HG03066 (cell line): ENCODE measurements around the gene FBXO5.

Experiments used
- ATAC-seq: cut with Tn5 transposase; IDR thresholded peaks from one replicate; pipeline ENCODE4 v1.9.1; 2021; ENCODE audit warnings: low read depth; ENCODE audit not compliant: unreplicated experiment

FBXO5 gene

DNA sequence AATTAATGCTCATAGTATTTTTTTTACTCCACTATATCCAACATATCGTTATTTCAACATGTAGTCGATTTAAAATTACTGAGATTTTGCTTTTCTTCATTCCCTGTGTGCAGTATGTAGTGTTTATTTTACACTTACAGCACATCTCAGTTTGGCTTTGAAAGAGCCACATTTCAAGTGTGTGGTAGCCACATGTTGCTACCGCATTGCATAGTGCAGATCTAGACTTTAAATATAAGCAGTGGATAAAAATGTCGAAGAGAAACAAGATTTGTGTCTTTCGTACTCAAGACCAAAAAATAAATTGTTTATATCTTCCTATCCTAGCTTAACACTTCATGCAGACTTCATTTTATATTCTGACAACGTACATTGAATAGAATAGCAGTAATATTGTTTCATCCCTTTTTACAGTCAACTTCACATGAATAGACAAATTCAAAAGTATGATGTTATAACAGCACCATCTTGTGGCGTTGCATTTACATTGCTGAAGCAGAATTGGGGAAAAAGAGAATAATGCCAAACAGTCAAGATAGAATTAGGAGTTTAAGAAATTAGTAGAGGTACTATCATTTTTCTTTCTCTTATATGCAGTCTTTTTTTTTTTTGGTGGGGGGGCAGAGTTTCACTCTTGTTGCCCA lies 29.9 kb downstream of the FBXO5 start:
- ATAC-seq: no peak

DNA sequence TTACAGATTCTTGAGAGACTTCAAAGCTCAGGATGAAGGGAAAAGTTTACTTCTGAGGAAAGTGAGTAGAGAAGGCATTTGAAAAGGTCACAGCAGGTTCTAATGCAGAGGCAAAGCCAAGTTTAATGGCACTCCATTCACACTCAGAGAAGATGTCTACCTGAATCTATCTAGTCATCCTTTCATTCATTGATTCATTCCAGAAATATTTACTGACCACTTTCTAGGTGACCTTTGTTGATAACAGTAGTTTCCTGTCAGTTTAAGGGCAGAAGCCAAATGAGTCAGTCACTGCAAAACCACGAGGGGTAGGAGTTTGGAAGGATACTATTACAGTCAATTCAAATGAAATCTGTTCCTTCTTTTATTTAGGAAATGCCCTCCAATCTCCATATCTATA lies 30.8 kb downstream of the FBXO5 start:
- ATAC-seq: no peak

DNA sequence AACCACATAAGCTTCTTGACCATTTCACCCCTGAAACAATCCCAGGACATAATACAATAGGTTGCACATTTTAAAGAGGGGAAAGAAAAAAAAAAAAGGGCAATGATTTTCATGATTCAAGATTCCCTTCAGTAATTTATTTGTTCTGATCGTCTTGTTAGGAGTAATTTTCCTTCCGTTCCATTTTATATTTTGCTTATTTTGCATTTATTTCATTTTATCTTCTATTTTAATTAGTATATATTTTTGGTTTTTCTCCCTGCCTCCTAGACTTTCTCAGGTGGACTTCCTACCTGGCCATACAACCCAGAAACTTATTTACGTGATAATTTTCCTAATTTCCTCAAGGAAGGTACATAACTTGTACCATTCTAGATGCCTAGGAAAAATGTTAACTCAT lies 32.6 kb downstream of the FBXO5 start:
- ATAC-seq: no peak

DNA sequence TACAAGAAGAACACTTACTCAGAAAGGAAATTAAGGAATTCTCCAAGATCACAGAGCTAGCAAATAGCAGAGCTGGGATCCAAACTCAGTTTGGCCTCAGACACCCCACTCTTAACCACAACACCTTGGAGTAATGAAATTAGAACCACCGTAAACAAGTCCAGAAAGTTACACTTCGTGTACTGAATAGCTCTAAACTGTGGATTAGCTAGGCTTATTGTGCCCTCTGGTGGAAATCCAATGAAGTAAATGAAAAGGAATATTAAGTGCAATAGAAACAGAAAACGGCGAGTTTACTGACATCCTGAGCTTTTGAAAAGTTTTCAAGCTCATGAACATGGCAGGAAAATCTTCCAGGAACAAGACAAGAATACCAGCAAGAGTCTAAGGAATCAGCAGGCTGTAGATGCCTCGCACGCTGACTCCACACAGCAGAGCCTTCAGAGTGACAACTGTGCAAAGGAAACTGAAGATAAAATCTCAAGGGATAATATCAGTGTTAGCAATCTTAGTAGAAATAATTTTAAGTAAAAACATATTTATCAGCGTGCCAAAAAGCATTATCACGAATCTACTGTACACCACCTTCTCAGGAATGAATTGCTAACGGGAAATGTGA lies 34.6 kb downstream of the FBXO5 start:
- ATAC-seq: no peak

DNA sequence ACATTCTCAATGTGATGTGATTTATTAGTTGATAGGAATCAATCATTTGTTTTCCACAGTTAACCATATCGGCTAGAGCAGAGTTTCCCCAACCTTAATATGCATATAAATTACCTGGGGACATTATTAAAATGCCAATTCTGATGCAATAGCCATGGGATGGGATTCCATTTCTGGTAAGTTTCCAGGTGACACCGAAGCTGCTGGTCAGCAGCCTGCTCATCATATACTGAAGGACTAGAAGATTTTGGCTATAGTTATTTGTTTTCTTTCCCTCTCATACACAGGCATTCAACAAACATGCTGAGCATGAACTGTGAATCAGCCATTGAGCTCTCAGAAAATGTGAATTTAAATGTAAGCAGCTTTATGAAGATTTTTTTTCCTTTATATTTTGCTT lies 35.8 kb downstream of the FBXO5 start:
- no peak for ATAC-seq

DNA sequence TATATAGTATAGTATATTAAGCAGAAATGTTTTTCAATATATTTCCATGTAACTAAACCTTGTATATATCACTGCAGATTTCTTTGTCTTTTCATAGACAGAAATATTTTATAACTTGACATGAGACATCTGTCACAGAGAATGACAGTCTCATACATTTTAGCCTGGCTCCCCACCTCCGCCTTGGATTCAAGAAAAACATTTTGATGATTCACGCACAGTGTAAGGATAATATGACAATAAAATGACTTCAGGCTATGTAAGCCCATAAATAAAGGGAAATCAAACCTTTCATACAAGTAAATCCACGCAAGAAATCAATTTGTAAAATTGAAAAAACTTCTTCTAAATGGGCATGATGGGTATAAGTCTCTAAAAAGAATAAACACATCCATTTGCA lies 36.4 kb downstream of the FBXO5 start:
- no peak for ATAC-seq

DNA sequence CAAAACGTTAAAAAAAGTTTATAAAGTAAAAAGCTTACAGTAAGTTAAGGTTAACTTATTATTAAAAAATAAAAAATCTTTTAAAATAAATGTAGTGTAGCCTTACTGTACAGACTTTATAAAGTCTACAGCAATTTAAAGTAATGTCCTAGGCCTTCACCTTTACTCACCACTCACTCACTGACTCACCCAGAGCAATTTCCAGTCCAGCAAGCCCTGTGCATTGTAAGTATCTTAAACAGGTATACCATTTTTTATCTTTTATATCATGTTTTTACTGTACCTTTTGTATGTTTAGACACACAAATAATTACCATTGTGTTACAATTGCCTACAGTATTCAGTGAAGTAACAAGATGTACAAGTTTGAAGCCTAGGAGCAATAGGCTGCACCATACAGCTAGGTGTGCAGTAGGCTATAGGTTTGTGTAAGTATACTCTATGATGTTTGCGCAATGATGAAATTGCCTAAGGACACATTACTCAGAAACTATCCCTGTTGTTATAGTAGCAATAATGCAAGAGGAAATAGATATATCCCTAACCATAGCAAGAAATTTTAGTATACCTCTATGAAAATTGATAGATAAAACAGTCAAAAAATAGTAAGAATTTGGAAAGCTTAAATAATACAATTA lies 39.5 kb downstream of the FBXO5 start:
- ATAC-seq: no peak

DNA sequence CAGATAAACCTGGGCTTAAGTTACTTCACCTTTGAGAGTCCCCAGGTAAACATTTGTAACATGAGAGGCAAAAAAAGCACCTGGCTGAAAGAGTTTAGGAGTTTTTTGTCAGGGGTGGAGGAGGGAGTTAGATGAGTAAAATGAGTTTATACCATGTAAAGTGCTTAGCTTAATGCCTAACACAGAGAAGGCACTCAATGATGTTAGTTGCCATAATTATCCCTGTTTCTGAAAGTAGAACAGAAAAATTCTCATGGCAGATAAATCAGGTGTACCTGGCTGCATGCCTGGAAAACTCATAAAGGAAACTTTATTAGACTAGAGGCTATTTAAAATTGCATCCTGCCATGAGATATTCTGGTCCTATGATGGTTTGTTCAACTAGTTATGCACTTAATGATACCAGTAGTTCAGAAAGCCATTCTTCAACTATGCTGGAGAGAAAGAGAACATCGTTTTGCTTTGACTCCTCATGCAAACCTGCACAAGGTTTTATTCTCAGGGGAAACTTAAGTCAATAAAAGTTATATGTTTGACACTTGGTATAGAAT lies 40.4 kb downstream of the FBXO5 start:
- no peak for ATAC-seq

DNA sequence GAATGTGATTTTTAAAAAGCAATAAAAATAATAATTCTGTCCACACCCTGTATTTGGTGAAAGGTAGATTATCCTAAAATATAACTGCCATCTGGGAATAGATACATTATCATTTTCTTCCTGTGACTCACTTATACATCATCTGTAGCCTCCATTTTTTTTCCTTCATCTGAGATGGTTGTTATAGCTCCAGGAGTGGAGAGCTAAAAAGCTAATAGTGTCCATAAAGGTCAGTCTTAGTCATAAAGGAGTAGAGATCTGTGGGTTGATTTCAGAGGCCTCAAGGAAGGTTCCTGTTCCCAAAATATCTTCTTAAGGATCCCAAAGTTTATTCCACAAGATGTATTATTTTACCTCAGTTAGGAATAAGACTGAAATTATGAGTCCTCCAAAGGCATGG lies 41.1 kb downstream of the FBXO5 start:
- ATAC-seq: no peak

DNA sequence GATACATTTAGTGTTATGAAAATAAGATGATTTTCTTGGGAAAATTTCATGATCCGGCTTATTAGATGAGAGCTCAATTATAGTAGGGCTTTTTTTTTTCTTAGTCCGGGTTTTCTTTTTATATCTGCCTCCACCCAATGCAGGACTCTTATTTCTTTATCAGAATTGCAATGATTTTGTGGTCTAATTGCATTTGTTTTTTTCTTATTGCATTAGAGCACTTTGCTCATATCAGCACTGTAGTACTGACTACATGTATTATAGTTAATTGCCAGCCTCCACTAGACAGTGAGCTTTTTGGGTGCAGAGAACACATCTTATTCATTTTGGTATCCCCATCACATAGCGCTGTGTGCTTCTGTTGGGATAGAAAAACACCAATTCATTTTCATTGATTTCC lies 50.0 kb downstream of the FBXO5 start:
- no peak for ATAC-seq

DNA sequence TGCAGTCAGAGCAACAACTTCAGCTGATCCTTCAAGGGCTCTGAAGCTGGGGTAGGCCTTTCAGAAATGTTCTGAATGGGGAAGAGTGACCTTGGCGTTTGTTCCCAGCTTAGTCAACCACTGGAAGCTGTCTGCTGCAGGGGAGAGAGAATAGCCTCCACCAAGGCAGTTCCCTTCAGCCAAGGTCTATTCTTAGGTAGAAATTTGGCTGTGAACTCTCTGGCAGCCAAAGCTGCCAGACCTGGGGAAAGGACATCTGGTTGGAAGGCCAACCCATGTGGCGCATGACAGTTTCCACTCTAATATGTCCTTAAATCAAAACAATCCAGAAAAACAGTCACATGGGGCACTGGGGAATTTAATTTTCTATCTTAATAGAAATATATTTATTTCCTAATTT lies 60.1 kb downstream of the FBXO5 start:
- no peak for ATAC-seq
